ENCODE data around the gene BFSP1.
A peak's percentile ranks its signal among the peaks of the same experiment; 100 is the strongest.

Gene BFSP1

DNA sequence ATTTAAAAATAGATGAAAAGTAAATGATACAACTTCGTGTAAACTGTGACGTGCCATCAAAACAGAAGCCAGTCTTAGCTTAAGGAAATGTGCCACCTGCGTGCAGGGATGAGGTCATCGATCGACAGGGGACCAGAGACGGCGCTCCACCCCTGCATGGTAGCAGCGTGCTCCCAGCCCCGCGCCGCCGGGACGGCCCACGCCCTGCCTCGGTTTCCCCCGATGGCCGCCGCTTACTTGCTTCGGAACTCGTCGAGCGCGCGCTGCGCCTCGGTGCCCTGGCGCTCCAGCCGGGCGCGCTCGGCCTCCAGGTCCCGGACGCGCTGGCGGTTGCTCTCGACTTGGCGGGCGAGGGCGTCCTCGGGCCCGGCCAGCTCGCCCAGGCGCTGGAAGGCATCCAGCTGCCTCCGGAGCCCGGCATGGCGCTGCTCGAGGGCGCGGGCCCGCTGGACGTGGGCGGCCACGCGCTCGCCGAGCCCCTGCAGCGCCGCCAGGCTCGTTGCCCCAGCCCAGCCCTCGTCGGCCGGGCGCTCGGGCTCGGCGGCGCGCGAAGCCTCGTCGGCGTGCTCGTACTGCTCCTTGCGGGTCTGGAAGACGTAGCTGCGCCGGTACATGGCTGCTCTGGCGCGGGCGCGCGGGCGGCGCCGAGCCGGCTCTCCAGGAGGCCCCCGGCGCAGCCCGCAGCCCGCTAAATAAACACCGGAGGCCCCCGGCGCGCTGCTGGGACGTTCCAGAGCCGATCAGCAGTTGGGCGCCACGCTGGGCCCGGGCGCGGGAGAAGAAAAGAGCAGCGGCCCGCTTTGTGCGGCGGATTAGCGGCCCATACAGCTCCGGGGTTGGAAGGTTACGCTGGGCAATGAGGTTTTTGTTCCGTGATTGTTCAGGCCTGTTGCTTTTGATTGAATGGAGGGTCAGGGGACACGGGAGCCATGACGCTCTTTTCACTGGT is at the start of gene BFSP1:
Gene BFSP1, minus strand, starts transcription at position 664 of the 949 bp plus-strand sequence. Its CDS starts 50 bp downstream, at position 614.
- H3K27ac ChIP-seq (ENCODE audit: low read depth, low read length), result peak within 1 kb of the TSS; percentile 77
- H3K4me1 ChIP-seq (ENCODE audit: control insufficient read depth, insufficient read depth, low read length), result peaks cover 4% of the 10 kb centered on the region
- peak within 1 kb of the TSS; percentile 16 for H3K9ac ChIP-seq (ENCODE audit: low read length)

DNA sequence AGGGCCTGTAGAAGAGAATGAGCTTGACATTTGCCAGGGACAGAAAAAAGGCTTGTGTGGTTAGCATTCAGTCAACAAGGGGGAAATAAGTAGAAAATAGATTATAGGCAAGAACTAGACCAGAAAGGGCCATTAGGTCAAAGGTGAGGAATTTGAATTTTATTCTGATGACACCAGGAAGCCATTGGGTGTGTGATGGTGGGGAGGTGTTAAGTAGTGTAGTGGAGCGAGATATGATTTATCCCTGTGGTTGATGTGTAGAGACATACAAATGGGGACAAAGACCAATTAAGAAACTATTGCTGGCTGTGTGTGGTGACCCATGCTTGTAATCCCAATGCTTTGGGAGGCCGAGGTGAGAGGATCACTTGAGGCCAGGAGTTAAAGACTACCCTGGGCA is 49.7 kb upstream of the BFSP1 start:
- Histone ChIP-seq H3K36me3 (ENCODE audit: control insufficient read depth, insufficient read depth, low read length) (no peaks in the 10 kb centered on the region), H3K27me3 (ENCODE audit: control insufficient read depth, insufficient read depth, low read length) (no peaks in the 10 kb centered on the region), H3K4me1 (ENCODE audit: control insufficient read depth, insufficient read depth, low read length) (peaks cover 20% of the 10 kb centered on the region), H3K27ac (ENCODE audit: low read depth, low read length) (peak overlapping the region; percentile 4), H3K9ac (ENCODE audit: low read length) (no peak overlapping the region), H3K4me3 (ENCODE audit: low read length) (no peak overlapping the region)

More for the DNA sequence above, at the start of gene BFSP1:
- no peaks in the 10 kb centered on the region for H3K36me3 ChIP-seq (ENCODE audit: control insufficient read depth, insufficient read depth, low read length)
- H3K4me3 ChIP-seq (ENCODE audit: low read length), result peak within 1 kb of the TSS; percentile 72
- no peaks in the 10 kb centered on the region for H3K27me3 ChIP-seq (ENCODE audit: control insufficient read depth, insufficient read depth, low read length)

GRCh38 chr20:17579369-17580039 is 48.3 kb upstream of the BFSP1 start:
- H3K27ac ChIP-seq (ENCODE audit: low read depth, low read length), result peak overlapping the region; percentile 12
- H3K4me3 ChIP-seq (ENCODE audit: low read length), result no peak overlapping the region
- H3K36me3 ChIP-seq (ENCODE audit: control insufficient read depth, insufficient read depth, low read length), result no peaks in the 10 kb centered on the region
- peaks cover 20% of the 10 kb centered on the region for H3K4me1 ChIP-seq (ENCODE audit: control insufficient read depth, insufficient read depth, low read length)
- no peaks in the 10 kb centered on the region for H3K27me3 ChIP-seq (ENCODE audit: control insufficient read depth, insufficient read depth, low read length)
- no peak overlapping the region for H3K9ac ChIP-seq (ENCODE audit: low read length)

- Histone ChIP-seq H3K36me3 (ENCODE audit: control insufficient read depth, insufficient read depth, low read length) (no peaks in the 10 kb centered on the region), H3K4me1 (ENCODE audit: control insufficient read depth, insufficient read depth, low read length) (peaks cover 16% of the 10 kb centered on the region), H3K27me3 (ENCODE audit: control insufficient read depth, insufficient read depth, low read length) (no peaks in the 10 kb centered on the region), H3K9ac (ENCODE audit: low read length) (no peak overlapping the region), H3K4me3 (ENCODE audit: low read length) (no peak overlapping the region), H3K27ac (ENCODE audit: low read depth, low read length) (peak overlapping the region; percentile 21)
These were observed 45.0 kb upstream of the BFSP1 start for GRCh38 chr20:17576215-17576614.

DNA sequence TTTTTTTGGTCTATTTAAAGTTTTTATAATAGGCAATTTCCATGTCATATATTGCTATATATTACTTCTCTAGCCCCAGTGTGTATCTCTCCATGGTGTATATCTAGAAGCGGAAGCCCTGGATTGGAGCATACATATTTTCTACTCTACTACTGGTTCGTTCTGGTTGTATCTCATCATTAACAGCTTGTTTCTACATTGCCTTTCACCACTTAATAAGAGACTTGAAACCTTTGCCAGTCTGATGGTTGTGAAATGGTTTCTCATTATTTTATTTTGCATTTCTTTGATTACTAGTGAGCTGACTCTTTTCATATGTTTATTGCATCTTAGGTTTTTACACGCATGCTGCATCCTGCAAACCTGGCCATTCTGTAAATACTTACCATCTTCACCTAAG is 42.3 kb upstream of the BFSP1 start:
- no peak overlapping the region for H3K9ac ChIP-seq (ENCODE audit: low read length)
- H3K4me1 ChIP-seq (ENCODE audit: control insufficient read depth, insufficient read depth, low read length), result peaks cover 12% of the 10 kb centered on the region
- H3K4me3 ChIP-seq (ENCODE audit: low read length), result no peak overlapping the region
- H3K27ac ChIP-seq (ENCODE audit: low read depth, low read length), result peak overlapping the region; percentile 100
- no peaks in the 10 kb centered on the region for H3K27me3 ChIP-seq (ENCODE audit: control insufficient read depth, insufficient read depth, low read length)
- no peaks in the 10 kb centered on the region for H3K36me3 ChIP-seq (ENCODE audit: control insufficient read depth, insufficient read depth, low read length)

DNA sequence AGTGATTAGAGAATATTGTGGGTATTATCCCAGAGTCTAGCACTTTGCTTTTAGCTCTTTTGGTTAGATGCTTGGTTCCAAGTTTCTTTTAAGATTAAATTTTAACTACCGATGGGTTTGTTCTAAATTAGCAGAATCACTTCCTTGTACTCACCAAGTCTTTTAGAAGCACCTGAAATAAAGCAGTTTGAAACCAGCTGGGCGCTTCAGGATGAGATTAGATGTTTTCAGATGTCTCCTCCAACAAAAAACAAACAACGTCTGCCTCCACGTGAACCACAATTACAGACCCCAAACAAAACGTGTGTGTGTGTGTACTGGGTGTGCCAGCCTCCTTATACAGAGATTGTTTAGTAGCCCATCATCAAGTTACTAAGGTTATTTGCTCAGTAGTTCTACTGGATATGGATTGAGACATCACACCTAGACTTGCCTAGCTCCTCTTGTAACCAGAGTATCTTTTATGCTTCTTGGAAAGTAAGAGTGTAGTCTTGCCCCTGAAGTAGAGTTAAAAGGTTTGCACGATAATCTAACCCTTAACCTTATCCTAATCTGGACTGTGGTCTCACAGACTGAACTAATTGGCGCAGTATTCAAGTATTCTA is 41.0 kb upstream of the BFSP1 start:
- Histone ChIP-seq H3K9ac (ENCODE audit: low read length) (no peak overlapping the region), H3K36me3 (ENCODE audit: control insufficient read depth, insufficient read depth, low read length) (no peaks in the 10 kb centered on the region), H3K4me1 (ENCODE audit: control insufficient read depth, insufficient read depth, low read length) (peaks cover 21% of the 10 kb centered on the region), H3K27me3 (ENCODE audit: control insufficient read depth, insufficient read depth, low read length) (no peaks in the 10 kb centered on the region), H3K4me3 (ENCODE audit: low read length) (peak overlapping the region; percentile 84), H3K27ac (ENCODE audit: low read depth, low read length) (peak overlapping the region; percentile 100)

DNA sequence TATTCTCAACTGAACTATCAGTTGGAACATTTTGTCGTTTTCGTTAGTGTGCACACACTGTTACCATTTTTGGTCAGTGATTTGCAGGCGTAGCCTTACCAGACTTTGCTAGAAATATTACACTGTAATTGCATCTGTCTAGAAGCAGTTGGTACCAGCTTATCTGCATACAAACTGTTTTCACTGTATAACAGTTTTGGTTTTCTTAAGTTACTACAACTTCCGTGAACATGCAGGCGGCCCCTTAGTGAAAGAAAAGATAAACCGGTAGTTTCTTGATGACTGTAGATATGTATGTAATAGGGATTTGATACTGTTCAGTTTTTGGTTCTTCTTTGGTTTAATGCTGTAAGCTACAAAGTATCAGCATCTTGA is 40.0 kb upstream of the BFSP1 start:
- H3K4me1 ChIP-seq (ENCODE audit: control insufficient read depth, insufficient read depth, low read length), result peaks cover 19% of the 10 kb centered on the region
- peak overlapping the region; percentile 92 for H3K9ac ChIP-seq (ENCODE audit: low read length)

DNA sequence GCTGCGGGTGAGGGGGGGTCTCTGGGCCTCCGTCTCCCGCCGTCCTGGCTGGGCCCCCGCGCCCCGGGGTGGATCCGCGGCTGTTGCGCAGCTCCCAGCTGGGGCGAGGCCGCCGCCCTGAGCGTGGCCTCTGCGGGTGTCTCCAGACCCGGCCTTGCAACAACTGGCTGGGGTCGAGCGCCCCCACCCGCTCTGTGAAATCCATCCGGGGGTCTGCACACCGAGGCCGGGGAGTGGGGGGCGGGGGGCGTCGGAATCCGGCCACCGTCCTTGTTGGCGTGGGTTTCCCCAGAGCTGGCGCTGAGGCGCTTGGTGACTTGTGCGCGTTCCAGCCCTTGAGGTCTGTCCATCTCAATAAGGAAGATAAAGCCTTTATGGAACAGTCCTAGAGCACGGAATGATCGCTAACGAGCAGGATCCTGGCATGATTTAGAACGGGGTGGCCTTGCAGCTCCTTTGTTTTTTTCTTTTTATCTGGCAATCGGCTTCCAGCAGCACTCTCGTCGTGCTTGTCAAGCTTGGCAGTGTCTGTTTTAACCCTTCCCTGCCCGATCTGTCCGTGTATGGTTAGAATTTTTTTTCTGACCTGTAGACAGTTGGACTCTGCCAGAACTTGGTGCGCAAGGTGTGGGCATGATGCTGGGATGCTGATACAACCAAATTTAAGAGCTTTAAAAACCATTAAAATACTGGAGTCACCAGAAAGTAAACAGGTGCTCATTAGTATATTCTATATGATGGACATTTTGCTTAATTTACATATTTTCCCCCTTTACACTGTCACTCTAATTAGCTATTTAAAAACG is 39.4 kb upstream of the BFSP1 start:
- H3K27ac ChIP-seq (ENCODE audit: low read depth, low read length), result peak overlapping the region; percentile 100
- peaks cover 17% of the 10 kb centered on the region for H3K4me1 ChIP-seq (ENCODE audit: control insufficient read depth, insufficient read depth, low read length)
- H3K9ac ChIP-seq (ENCODE audit: low read length), result peak overlapping the region; percentile 92
- peak overlapping the region; percentile 84 for H3K4me3 ChIP-seq (ENCODE audit: low read length)
- no peaks in the 10 kb centered on the region for H3K36me3 ChIP-seq (ENCODE audit: control insufficient read depth, insufficient read depth, low read length)
- H3K27me3 ChIP-seq (ENCODE audit: control insufficient read depth, insufficient read depth, low read length), result no peaks in the 10 kb centered on the region

More for the DNA sequence above, 40.0 kb upstream of the BFSP1 start:
- H3K4me3 ChIP-seq (ENCODE audit: low read length), result peak overlapping the region; percentile 84
- H3K27ac ChIP-seq (ENCODE audit: low read depth, low read length), result peak overlapping the region; percentile 100
- H3K36me3 ChIP-seq (ENCODE audit: control insufficient read depth, insufficient read depth, low read length), result no peaks in the 10 kb centered on the region
- H3K27me3 ChIP-seq (ENCODE audit: control insufficient read depth, insufficient read depth, low read length), result no peaks in the 10 kb centered on the region

DNA sequence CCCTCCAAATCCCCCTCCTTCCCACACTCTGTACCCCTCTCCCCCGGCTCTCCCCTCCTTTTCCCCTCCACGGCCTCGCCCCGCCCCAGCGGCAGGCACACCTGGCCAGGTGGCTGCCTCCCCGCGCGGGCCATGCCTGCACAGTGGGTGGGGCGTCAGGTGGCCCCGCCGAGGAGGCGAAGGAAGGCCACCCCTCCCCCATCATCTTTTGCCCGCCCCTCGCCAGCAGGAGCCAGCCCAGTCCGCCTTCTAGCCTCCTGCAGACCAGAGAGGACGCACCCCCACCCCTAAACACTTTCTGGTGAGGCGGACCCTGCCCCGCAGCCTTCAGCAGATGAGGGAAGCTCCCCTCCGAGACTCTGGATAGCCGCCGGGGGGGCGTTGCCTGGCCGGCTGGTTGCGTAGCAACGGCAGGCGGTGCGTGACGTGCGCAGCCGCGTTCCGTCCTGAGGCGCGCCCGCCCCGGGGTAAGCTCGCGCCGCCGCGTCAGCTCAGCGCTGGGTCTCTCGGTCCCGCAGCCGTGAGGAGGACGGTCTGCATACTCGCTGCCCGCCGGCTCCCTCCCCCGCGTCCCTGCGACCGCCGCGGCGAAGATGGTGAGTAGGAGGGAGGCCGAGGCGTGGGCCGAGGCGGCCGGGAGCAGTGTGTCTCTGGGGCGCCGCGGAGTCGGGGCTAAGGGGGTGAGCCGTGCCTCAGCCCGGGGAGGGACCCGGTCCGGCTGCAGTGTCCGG is 38.6 kb upstream of the BFSP1 start, which contains the start of gene DSTN:
Gene DSTN, plus strand, starts transcription at position 460 of the 731 bp plus-strand sequence. Its CDS starts 134 bp downstream, at position 594.
- peaks cover 21% of the 10 kb centered on the region for H3K4me1 ChIP-seq (ENCODE audit: control insufficient read depth, insufficient read depth, low read length)
- H3K4me3 ChIP-seq (ENCODE audit: low read length), result peak within 1 kb of the TSS; percentile 84
- no peaks in the 10 kb centered on the region for H3K36me3 ChIP-seq (ENCODE audit: control insufficient read depth, insufficient read depth, low read length)
- H3K9ac ChIP-seq (ENCODE audit: low read length), result peak within 1 kb of the TSS; percentile 92
- peak within 1 kb of the TSS; percentile 100 for H3K27ac ChIP-seq (ENCODE audit: low read depth, low read length)
- H3K27me3 ChIP-seq (ENCODE audit: control insufficient read depth, insufficient read depth, low read length), result no peaks in the 10 kb centered on the region

GRCh38 chr20:17568972-17569521 is 37.9 kb upstream of the BFSP1 start:
- H3K9ac ChIP-seq (ENCODE audit: low read length), result peak overlapping the region; percentile 50

More at GRCh38 chr20:17568972-17569521, 37.9 kb upstream of the BFSP1 start:
- Histone ChIP-seq H3K27ac (ENCODE audit: low read depth, low read length) (peak overlapping the region; percentile 100), H3K27me3 (ENCODE audit: control insufficient read depth, insufficient read depth, low read length) (no peaks in the 10 kb centered on the region), H3K36me3 (ENCODE audit: control insufficient read depth, insufficient read depth, low read length) (no peaks in the 10 kb centered on the region), H3K4me1 (ENCODE audit: control insufficient read depth, insufficient read depth, low read length) (peaks cover 21% of the 10 kb centered on the region), H3K4me3 (ENCODE audit: low read length) (peak overlapping the region; percentile 84)
